SKM-1 treated with dmso at 0.1 percent for 144 hours (cell line): Measurements from ENCODE around the gene OR1F1.
"Not testable (repeated sequence)": the region's sequence is repeated elsewhere in the genome, so short reads cannot be mapped to it uniquely, and the experiment has no call there.

ENCODE experiments used
- DNase-seq: peaks from one replicate; lab custom pipeline; 2025; ENCODE audit not compliant: unreplicated experiment; lab: John Stamatoyannopoulos, UW

The OR1F1 gene

GRCh38 chr16:3187798-3188674 is at the start of gene OR1F1:
Gene OR1F1 (plus strand): TSS chr16:3188204.
- DNase-seq, result peak; percentile 50

- no peak for DNase-seq
These were observed 49.7 kb upstream of the OR1F1 start for GRCh38 chr16:3138342-3138741.

DNA sequence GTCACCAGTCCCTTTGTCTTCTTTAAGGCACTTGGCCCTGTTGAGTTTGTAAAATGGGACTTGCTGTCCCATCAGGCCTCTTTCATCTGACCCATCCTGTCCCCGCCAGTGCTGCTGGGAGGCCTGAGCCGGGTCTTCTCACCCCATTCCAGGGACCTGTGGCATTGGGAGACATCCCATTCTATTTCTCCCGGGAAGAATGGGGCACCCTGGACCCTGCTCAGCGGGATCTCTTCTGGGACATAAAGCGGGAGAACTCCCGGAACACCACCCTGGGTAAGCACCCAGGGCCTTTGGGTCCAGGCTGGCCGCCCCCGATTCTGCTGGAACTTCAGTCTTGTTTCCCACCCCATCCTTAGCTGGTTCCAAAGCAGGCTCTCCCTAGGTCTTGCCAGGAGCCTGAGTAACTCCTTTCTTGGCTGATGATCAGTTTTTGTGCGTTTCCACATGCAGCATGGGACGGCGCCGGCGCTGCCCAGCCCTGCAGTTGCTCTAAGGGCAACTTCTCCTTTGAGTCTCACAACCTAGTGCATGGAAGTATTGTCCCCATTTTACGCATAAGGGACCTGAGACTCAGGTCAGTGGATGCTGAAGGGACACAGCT is 49.1 kb upstream of the OR1F1 start:
- no peak for DNase-seq

DNA sequence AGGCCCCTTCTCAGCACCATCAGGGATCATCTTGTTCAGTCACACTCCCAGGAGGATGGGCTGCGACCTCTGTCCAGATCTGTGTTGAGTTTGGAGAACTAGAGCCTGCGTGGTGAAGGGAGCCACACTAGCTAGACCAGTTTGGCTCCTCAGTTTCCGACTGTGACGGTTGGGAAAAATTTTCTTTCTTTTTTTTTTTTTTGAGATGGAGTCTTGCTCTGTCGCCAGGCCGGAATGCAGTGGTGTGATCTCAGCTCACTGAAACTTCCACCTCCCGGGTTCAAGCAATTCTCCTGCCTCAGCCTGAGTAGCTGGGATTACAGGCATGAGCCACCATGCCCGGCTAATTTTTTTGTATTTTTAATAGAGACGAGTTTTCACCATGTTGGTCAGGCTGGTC is 48.4 kb upstream of the OR1F1 start:
- not testable (repeated sequence) for DNase-seq

DNA sequence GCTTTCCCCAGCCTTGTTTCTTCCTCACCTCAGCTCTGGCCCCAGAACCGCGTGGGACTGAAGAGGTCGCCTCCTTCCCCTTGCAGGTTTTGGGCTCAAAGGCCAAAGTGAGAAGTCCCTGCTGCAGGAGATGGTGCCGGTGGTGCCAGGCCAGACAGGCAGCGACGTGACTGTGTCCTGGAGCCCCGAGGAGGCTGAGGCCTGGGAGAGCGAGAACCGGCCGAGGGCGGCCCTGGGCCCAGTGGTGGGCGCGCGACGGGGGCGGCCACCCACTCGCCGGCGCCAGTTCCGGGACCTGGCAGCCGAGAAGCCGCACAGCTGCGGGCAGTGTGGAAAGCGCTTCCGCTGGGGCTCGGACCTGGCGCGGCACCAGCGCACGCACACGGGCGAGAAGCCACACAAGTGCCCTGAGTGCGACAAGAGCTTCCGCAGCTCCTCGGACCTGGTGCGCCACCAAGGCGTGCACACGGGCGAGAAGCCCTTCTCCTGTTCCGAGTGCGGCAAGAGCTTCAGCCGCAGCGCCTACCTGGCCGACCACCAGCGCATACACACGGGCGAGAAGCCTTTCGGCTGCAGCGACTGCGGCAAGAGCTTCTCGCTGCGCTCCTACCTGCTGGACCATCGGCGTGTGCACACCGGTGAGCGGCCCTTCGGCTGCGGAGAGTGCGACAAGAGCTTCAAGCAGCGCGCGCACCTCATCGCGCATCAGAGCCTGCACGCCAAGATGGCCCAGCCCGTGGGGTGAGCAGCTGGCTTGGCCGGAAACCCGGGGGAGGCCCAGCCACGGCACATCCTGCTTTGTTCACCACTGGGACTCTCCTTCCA is 47.2 kb upstream of the OR1F1 start:
- no peak for DNase-seq

- DNase-seq, result no peak
These were observed 46.2 kb upstream of the OR1F1 start for GRCh38 chr16:3141781-3142311.

- no peak for DNase-seq
These were observed 45.7 kb upstream of the OR1F1 start for GRCh38 chr16:3142327-3142726.

GRCh38 chr16:3142770-3143169 is 45.2 kb upstream of the OR1F1 start:
- DNase-seq, result no peak

- no peak for DNase-seq
These were observed 44.8 kb upstream of the OR1F1 start for GRCh38 chr16:3143189-3143588.

DNA sequence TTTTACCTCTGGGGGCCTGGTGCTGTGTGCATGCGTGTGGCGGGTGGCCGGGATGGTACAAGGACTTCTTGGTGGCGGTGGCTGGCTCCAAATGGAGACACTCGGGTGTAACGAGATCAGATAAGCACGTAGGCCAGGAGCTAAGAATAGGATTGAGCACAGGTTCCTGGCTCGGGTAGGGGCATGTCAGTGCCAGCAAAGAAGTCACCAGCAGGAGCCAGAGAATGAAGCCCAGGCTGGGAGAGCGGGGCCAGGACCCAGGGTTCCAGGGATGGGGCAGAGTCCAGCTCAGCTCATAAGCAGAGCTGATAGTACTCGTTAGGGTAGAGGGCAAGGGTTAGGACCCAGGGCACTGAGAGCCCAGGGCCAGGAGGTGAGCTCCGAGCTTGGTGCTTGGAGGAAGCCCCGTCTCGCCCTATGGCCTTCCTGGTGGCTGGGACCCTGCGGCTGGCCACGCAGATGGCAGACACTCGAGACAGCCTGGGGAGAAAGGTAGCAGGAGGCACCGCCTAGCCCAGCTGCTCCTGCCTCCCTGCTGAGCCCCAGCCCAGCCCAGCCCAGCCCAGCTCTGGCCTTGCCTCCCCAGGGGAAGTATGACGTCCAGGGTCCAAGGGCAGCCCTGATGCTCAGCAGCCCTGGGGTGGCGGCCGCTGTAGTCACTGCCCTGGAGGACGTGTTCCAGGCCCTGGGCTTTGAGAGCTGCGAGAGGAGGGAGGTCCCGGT is 44.2 kb upstream of the OR1F1 start:
- DNase-seq, result no peak

- no peak for DNase-seq
These were observed 43.6 kb upstream of the OR1F1 start for GRCh38 chr16:3144321-3144983.

- DNase-seq, result no peak
These were observed 42.9 kb upstream of the OR1F1 start for GRCh38 chr16:3145151-3145550.

GRCh38 chr16:3145660-3146059 is 42.3 kb upstream of the OR1F1 start:
- no peak for DNase-seq

DNA sequence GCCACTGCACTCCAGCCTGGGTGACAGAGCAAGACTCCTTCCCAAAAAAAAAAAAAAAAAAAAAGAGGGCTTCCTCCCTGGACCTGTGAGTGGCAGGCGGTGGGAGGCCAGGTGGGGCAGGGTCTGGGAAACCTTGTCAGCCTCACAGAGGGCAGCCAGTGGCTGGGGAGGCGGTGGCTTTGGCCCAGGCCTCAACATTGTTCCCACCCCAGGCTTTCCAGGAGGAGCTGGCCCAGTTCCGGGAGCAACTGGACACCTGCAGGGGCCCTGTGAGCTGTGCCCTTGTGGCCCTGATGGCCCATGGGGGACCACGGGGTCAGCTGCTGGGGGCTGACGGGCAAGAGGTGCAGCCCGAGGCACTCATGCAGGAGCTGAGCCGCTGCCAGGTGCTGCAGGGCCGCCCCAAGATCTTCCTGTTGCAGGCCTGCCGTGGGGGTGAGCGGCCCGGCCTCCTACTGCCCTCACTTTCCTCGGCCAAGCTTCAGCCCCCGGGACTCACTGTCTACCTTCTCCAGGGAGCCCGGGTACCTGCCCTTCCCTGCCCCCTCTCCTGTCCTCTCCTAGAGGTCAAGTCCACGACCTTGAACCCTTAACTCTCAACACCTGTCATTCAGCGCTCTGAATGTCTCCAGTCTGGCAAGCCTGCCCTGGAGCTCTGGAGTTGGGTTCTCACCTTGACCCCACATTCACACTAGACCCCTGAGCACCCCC is 40.8 kb upstream of the OR1F1 start:
- no peak for DNase-seq

- no peak for DNase-seq
These were observed 40.3 kb upstream of the OR1F1 start for GRCh38 chr16:3147757-3148104.

GRCh38 chr16:3148256-3149192 is 39.5 kb upstream of the OR1F1 start:
- DNase-seq, result no peak

DNA sequence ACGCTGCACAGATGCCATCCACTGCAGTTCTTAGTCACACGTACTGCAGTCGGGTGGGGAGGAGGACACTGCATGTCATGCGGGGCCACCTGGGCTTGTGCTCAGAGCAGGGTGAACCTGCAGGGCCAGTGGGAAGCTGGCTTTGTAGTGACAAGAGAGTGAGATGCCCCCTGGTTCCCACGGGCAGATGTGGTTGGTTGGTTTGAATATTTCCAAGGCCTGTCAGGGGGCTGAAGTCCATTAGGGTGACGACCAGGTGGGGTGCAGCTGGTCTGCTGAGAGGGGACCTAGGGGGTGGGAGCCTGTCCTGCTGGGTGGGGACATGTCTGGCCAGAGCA is 38.8 kb upstream of the OR1F1 start:
- DNase-seq, result no peak

DNA sequence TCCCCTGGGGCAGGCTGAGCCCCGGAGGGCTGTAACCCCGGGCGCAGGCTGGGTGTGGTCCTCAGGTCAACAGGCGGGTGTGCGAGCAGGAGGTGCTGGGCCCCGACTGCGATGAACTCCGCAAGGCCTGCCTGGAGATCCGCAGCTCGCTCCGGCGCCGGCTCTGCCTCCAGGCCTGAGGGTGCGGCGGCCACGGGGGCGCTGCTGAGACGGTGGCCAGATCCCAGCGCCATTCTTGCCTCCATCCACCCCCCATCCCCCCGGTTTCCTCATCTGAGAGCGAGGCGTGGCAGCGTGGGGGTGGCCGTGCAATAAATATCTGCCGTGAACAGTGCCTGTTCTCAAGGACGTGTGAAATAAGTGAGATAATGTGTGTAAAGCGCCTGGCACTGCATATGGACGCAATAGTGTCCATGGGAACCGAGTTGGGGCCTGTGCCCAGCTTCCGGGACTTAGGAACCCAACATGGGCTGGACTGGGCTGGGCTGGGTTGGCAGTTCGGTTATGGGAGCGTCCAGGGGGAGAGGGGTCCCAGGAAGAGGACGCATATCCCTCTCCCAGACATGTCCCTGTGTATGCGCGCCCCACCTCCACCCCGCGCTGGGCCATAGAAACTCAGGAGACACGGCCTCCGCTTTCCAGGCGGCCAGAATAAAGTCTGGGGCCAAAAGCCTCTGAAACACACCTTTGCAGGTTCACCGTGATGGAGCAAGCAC is 38.2 kb upstream of the OR1F1 start:
- DNase-seq, result peak; percentile 65
